Inflammatory macrophage (primary cell): ENCODE data around the gene SLC13A5.

ENCODE experiments used
- DNase-seq, 2 donors: peaks; one replicate each; pipeline ENCODE4 v3.0.0-alpha.2; 2020 to 2022

SLC13A5 gene

GRCh38 chr17:6636616-6637457, 76.3 kb downstream of the SLC13A5 start:
- no peak for DNase-seq

- no peak for DNase-seq
These were observed 77.1 kb downstream of the SLC13A5 start for GRCh38 chr17:6636105-6636504.
